Right lobe of liver (tissue), 4 donors: ENCODE measurements around the gene BPGM.

Experiments used
- CTCF ChIP-seq, 4 donors: fragments of 200-600 bp in 3 of 4; fragments of 450-650 bp in 1 of 4; IDR thresholded peaks; one replicate each; pipeline versions ENCODE4 v1.5.1 to v1.8.0; 2016 to 2022; ENCODE audit warnings: antibody characterized with exemption in 4 of 4, mild to moderate bottlenecking in 2 of 4
- POLR2A ChIP-seq: fragments of 450-650 bp; IDR thresholded peaks from one replicate; pipeline ENCODE4 v1.6.1; 2017; ENCODE audit warnings: antibody characterized with exemption, mild to moderate bottlenecking
- donor health status: DM: no; HTN: no; CAD: no.
- donor health status: DM: no; HTN: no; CAD: no.
- donor health status: DM: no; HTN: yes; CAD: no.

GRCh38 chr7:134660961-134661376 lies 14.3 kb downstream of the BPGM start:
- TF ChIP-seq CTCF (IDR thresholded peaks at IDR 0.05) (no peak), POLR2A (no peak)
